Ramos (cell line): ENCODE measurements around the gene SMIM34.
"Not testable (repeated sequence)": the region's sequence is repeated elsewhere in the genome, so short reads cannot be mapped to it uniquely, and the experiment has no call there.

Source experiments
- in situ Hi-C: fragments of 300-500 bp; cut with MboI; formaldehyde crosslinking; loops from one replicate; pipeline ENCODE4 v1.14.3; 2022; ENCODE audit warnings: low sequenced_read_pairs; ENCODE audit not compliant: unreplicated experiment

Gene SMIM34

DNA sequence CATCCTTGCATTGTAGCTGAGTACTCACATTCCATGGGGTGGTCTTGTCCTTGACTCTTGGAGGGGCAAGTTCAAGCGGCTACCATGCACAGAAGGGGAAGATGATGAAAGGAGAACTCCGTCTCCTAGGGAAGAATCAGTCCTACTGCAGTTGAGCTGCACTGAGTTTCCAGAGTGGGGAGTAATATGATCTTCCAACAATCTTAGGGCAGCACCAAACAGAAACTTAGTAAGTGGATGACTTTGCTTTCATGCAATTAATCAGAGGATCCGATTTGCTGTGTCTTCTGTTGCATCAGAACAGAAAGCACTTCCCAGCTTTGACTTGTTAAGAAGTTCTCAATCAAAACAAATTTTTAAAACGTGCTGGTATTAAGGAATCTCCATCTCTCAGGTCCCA lies at the start of gene SMIM34:
Gene SMIM34 (minus strand): TSS at position 147 of the 400 bp plus-strand sequence. CDS start 112 bp downstream, at position 35.
- in situ Hi-C loops: not testable (repeated sequence)

- in situ Hi-C loops: not testable (repeated sequence)
Measured at GRCh38 chr21:34467333-34467732, 43.6 kb upstream of the SMIM34 start.

DNA sequence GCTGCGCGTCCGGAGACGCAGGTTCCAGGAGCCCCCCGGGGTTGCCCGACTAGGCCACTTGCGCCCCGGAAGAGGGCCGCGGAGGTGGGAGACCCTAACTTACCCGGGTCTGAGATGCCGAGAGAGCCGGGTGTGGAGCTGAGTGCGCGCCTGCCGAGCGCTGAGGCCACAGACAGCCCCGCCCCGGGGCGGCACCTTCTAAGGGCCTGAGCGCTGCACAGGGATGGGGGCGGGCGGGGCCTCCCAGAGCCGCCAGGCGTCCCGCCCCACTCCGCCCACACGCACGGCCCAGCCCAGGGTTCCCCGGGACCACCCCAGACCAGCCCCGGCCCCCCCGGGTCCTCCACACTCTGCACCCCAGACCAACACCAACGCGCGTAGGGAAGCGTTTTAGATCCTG lies 35.7 kb upstream of the SMIM34 start:
- in situ Hi-C loops: not testable (repeated sequence)

GRCh38 chr21:34458266-34458665 lies 34.5 kb upstream of the SMIM34 start:
- in situ Hi-C loops: not testable (repeated sequence)

DNA sequence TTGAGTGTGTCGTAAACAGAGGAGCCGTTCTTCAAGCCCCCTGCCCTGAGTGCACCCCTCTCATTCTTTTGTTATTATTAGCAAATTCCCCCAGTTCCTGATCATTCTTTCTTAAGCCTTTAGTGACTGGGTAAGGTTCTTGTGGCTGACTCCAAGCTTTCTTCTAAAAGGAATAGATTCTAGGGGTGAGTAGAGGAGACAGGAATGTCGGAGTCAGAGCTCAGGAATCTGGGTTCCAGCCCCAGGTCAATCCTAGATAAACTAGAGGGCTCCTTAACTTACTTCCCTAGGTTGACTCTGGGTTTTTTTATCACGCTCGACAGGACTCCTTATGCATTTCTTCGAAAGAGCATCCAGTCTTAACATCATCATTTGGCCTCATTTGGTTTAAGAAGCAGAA lies 32.4 kb upstream of the SMIM34 start:
- in situ Hi-C loops: not testable (repeated sequence)

DNA sequence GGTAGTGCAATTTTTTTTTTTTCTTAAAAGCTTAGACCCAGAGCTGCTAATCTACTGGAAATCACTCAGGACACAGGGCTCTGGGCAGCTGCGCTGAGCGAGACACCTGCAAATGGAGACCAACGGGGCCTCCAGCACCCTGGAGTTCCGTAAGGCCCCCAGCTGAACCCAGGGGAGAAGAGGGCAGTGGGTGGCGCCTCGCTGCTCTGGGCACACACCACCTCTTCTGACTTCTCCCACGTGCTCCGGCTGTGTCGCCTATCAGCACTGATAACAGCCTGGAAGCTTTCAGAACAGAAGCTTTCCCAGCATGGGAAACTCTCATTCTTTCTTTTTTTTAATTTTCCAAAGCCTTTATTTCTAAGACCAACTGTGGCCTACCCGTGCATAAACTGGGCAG lies 31.9 kb upstream of the SMIM34 start:
- in situ Hi-C loops: not testable (repeated sequence)

DNA sequence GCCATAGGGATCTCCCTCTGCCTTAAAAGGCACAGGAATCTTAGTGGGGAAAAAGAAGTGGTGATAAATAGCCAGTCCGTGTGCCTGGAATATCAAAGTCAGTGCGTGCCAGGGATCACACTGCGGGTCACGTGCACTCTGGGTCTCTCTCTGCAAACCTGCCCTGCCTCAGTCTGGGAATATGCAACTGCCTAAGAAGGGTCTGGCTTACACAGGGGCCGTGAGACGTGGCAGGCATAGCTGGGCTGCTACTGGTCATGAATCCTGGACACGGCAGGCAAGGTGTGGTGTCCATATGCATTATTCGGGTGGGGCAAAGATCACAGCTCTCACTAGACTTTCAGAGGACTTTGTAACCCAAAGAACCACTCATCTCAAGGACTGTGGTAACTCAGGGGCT lies 23.3 kb upstream of the SMIM34 start:
- in situ Hi-C loops: not testable (repeated sequence)

DNA sequence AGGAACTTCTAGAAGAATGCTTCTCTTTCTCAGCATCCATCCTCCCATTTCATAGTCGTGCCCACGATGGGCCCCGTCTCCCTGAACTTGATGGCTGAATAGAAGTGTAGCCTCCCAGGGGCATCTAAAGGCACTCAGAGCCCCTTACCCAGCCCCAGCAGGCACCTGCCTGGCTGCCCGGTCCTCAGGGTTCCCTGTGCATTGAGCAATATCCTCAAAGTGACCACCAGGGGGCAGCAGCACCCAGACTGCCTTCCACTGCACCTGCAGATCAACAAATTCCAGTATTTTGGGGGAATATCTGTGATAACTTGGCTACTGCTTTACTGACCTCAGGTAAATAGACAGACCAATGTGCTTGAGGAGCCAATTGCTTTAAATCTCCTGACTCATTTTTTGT lies 19.7 kb upstream of the SMIM34 start:
- in situ Hi-C loops: not testable (repeated sequence)

- in situ Hi-C loops: not testable (repeated sequence)
Measured at GRCh38 chr21:34429710-34430109, 6.0 kb upstream of the SMIM34 start.

DNA sequence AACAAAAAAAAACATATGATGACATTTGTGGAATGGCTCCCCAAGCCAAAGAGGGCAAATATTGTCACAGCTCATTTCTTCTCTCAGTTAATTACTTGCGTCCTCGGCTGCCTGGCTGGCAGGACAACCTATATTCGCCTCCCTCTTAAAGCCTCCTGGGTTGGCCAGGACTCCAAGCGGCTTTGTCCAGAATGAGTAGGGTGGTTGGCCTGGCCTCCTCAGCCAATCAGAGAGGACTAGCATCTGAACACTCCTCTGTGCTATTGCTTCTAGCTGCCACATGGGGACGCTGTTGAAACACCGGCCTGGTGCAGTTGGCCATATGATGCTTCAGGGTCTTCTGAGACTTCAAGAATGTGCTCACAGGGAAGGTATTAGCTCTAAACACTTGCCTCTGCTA lies 4.7 kb upstream of the SMIM34 start:
- in situ Hi-C loops: not testable (repeated sequence)

- in situ Hi-C loops: not testable (repeated sequence)
Measured at GRCh38 chr21:34427339-34427738, 3.6 kb upstream of the SMIM34 start.

DNA sequence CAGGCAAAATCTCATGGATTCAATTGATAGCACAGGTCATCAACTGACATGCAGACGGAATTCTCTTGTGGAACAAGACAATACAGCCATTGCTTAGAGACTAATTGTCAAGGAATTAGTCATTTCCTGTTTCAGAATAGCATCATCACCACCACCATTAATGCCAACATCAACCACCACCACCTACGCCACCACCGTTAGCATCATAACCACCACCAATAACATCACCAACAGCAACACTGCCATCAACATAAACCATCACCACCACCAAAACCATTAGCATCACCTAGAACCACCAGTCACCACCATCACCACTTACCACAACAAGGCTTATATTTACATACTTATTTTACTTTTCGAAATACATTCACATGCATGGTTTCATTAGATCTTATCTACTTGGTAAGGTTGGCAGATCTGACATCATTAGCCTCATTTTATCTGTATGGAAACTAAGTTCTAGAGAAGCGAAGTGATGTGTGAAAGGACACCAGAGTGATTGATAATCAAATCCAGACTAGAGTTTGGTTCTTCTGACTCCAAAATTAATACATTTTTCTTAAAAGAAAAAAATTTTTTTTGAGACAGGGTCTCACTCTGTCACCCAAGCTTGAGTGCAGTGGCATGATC lies 6.2 kb downstream of the SMIM34 start:
- in situ Hi-C loops: not testable (repeated sequence)

DNA sequence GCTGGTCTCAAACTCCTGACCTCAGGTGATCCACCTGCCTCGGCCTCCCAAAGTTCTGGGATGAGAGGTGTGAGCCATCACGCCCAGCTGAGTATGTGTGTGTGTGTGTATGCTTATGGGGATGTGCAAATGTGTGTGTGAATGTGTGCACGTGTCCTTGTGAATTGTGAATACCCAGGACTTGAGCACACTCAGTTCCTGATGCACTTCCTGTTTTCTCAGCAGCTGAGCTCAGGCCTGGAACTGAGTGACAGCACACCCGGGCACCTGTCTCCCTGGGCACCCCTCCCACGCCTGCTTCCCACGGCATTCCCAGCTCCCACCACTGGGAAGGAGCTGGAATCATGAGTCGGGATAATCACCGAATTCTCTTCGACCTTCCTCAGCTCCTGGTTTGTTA lies 16.5 kb downstream of the SMIM34 start:
- in situ Hi-C loops: not testable (repeated sequence)

- in situ Hi-C loops: not testable (repeated sequence)
Measured at GRCh38 chr21:34406676-34407075, 17.1 kb downstream of the SMIM34 start.

DNA sequence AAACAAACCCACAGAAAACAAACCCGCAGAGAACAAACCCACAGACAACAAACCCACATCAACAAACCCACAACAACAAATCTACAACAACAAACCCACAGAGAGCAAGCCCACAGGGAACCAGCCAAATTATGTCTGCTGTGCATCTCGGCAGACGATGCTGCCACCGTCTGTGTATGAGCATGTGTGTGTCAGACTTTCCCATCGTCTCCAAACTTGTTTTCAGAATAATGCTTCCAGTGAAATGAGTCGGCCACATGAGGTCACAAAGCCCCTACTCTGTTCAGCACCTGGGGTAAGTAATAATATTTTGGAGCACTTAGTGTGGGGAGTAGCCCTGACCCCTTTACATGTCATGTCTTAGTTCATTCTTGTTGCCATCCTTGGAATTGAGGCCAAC lies 17.6 kb downstream of the SMIM34 start:
- in situ Hi-C loops: not testable (repeated sequence)

- in situ Hi-C loops: not testable (repeated sequence)
Measured at GRCh38 chr21:34405686-34406085, 18.1 kb downstream of the SMIM34 start.

DNA sequence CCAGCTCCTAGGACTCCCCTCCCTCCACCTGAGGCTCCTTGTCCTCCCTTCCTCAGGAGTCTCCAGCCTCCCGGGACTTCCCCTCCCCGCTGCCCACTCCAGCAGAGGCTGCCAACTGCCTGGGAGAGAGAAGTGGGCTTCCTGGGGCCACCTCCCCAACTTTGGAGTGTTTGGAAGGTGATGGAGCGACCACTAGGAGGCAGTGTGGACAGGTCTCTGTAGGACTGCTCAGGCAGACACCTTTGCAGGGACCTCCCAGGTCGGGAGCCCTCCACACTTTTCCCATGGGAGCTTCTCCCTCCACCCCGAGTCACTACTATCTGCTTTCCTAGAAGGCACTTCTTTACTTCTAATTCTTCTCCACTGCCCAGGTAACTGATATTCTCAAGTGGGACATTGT lies 19.0 kb downstream of the SMIM34 start:
- in situ Hi-C loops: not testable (repeated sequence)

GRCh38 chr21:34400522-34400921 lies 23.2 kb downstream of the SMIM34 start:
- in situ Hi-C loops: not testable (repeated sequence)

GRCh38 chr21:34383724-34384415 lies 39.9 kb downstream of the SMIM34 start:
- in situ Hi-C loops: not testable (repeated sequence)

GRCh38 chr21:34383138-34383537 lies 40.6 kb downstream of the SMIM34 start:
- in situ Hi-C loops: not testable (repeated sequence)

GRCh38 chr21:34375619-34375972 lies 48.2 kb downstream of the SMIM34 start:
- in situ Hi-C loops: not testable (repeated sequence)
